ENCODE measurements around the gene SERPINA1.

Gene SERPINA1

GRCh38 chr14:94343238-94344005 lies 45.0 kb downstream of the SERPINA1 start:
- DNase-seq (ENCODE audit: insufficient read length, low spot score) = no peak
- no peak for TF ChIP-seq CTCF (IDR thresholded peaks at IDR 0.05; ENCODE audit: insufficient read depth, missing control alignments)
- no peak for FAIRE-seq

- FAIRE-seq = no peak
- DNase-seq (ENCODE audit: insufficient read length, low spot score) = no peak
- TF ChIP-seq CTCF (IDR thresholded peaks at IDR 0.05; ENCODE audit: insufficient read depth, missing control alignments) = no peak
Measured at GRCh38 chr14:94342334-94342934, 46.0 kb downstream of the SERPINA1 start.

- DNase-seq (ENCODE audit: insufficient read length, low spot score) (no peak), FAIRE-seq (no peak)
- TF ChIP-seq CTCF (IDR thresholded peaks at IDR 0.05; ENCODE audit: insufficient read depth, missing control alignments) = no peak
Measured at GRCh38 chr14:94341656-94342333, 46.6 kb downstream of the SERPINA1 start.

- DNase-seq (ENCODE audit: insufficient read length, low spot score) = no peak
- FAIRE-seq = no peak
- no peak for TF ChIP-seq CTCF (IDR thresholded peaks at IDR 0.05; ENCODE audit: insufficient read depth, missing control alignments)
Measured at GRCh38 chr14:94340533-94340932, 47.9 kb downstream of the SERPINA1 start.

GRCh38 chr14:94338023-94338422 lies 50.4 kb downstream of the SERPINA1 start:
- no peak for TF ChIP-seq CTCF (IDR thresholded peaks at IDR 0.05; ENCODE audit: insufficient read depth, missing control alignments)
- no peak for FAIRE-seq
- no peak for DNase-seq (ENCODE audit: insufficient read length, low spot score)

GRCh38 chr14:94337274-94337673 lies 51.1 kb downstream of the SERPINA1 start:
- no peak for TF ChIP-seq CTCF (IDR thresholded peaks at IDR 0.05; ENCODE audit: insufficient read depth, missing control alignments)
- FAIRE-seq = no peak
- no peak for DNase-seq (ENCODE audit: insufficient read length, low spot score)
